Activated T-cell treated with anti-CD3 and anti-CD28 coated beads, Interleukin-2, amount 50 U/mL, for 48 hours (primary cell): ENCODE data around the gene PPP3CA.

Experiments
- DNase-seq, 2 experiments: peaks; one replicate each; pipeline ENCODE4 v3.0.0-alpha.2; 2020

Gene PPP3CA

GRCh38 chr4:101347267-101347556 is at the start of gene PPP3CA:
Gene PPP3CA (minus strand): TSS chr4:101347526.
- DNase-seq = no peak

- no peak for DNase-seq
These were observed 45.9 kb upstream of the PPP3CA start for GRCh38 chr4:101393256-101393655.

DNA sequence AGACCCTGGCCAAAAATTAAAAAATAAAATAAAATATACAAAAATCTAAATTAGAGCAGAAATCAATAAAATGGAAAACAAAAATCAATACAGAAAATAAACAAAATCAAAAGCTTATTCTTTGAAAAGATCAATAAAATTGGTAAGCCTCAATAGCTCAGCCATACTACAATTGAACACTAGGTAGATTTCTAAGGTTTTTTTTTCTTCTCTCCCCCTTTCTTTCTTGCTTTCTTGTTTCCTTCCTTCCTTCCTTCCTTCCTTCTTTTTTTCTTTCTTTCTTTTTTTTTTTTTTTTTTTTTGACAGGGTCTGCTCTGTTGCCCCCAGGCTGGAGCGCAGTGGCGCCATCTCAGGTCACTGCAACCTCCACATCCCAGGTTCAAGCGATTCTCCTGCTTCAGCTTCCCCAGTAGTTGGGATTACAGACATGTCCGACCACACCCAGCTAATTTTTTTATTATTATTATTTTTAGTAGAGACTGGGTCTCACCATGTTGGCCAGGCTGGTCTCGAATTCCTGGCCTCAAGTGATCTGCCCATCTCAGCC is 23.4 kb upstream of the PPP3CA start:
- DNase-seq = no peak

- no peak for DNase-seq
These were observed 19.9 kb upstream of the PPP3CA start for GRCh38 chr4:101367201-101367600.

DNA sequence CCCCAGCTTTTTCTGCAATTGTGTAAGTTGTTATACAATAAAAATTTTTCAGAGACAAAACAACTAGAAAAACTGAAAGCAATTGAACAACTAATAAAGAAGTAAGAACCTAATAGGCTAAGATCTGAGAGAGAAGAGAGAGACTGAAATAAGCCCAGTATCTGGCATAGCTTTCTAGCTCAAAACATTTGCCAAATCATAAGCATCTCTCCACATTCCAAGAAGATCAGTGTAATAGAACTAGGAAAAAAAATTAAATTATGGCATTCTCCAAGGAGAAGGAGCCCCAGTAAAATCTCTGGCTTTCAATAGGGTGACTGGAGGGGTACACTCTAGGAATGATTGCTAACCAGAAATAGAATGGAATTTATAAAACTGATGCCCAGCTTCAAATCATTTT is 19.0 kb upstream of the PPP3CA start:
- DNase-seq = no peak

DNA sequence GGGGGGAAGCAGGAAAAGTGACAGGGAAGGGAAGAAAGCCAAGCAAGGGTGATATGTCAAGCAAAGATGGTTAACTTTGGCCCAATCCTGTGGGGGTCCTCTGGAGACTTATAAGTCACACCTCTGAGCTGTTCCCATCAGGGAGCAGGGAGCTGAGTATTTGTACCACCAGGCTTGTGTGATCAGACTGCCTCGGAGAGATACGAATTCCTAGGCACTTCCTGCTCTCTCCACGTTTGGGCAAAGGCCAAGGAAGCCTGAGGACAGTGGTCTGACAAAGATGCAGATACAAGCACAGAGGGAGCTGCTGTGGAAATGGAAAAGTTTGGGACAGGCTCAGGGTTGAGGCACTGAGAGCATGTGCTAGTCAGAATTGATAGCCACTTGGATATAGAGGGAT is 10.4 kb upstream of the PPP3CA start:
- no peak for DNase-seq

GRCh38 chr4:101356928-101357327 is 9.6 kb upstream of the PPP3CA start:
- no peak for DNase-seq

DNA sequence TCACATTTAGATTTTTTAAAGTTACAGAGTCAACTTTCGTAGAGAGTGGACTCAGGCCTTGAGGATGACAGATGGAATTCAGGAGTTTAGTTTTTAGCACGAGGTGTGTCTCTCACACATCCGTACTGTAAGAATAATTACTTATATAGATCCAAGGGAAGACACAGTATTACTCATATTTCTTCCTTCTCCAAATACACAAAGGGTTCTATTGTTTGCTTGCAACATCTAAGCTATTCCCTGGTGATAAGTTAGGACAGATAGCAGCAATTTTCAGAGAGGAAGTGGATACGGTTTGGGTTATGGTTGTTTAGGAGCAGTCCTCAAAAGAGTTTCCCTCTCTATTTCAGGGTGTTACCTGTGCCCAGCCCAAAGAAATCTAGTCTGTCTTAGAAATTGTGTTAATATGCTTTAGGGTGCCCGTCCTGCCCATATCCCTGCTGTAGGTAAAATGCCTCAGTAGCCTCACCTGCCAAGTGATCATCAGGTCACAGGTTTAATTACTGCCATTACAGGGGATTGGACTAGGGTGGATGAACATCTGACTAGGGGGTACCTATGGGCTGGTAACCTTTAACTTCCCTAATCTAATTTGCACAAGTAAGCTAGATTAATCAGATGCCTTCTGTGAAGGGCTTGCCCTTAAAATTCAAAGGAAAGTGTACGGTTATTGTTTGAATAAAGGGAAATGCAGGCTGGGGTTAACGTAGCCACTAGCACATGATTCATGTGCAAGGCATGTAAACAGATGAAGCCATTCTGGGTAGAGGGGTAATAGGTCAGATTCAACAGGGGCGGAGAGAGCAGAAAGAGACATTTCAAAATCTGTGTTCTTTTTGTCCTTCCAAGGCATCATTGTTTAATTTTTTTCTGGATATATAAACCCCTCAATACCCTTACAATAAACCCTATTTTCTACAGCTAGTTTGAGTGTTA is 8.7 kb upstream of the PPP3CA start:
- no peak for DNase-seq

DNA sequence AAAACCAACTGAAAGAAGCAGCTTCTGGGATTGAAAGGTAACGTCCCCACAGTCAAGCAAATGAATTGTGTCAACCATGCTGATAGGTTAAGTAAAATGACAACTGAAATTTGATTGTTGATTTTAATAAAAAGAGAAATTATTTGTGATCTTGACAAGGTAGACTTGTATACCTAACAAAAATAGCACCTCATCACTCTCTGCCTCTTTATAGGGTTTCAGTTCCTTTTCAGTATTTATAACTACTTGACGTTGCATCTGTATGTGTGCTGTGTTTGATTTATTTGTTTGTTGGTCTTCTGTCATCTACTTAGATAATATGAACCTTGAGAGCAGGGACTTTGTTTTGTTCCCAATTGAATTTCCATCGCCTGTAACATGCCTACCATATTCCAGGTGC is 7.9 kb upstream of the PPP3CA start:
- DNase-seq = no peak

DNA sequence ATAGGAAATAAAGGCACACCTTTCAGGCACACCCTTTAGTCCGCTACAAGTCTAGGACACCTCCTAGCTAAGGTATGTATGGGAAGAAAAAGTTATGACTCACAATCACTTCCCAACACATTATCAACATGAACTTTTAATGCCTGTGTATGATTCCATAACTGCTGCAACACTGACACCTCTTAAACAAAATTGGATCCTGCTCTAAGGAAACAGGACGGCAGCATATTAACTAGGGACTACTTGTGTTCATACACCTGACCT is 2.4 kb upstream of the PPP3CA start:
- no peak for DNase-seq

DNA sequence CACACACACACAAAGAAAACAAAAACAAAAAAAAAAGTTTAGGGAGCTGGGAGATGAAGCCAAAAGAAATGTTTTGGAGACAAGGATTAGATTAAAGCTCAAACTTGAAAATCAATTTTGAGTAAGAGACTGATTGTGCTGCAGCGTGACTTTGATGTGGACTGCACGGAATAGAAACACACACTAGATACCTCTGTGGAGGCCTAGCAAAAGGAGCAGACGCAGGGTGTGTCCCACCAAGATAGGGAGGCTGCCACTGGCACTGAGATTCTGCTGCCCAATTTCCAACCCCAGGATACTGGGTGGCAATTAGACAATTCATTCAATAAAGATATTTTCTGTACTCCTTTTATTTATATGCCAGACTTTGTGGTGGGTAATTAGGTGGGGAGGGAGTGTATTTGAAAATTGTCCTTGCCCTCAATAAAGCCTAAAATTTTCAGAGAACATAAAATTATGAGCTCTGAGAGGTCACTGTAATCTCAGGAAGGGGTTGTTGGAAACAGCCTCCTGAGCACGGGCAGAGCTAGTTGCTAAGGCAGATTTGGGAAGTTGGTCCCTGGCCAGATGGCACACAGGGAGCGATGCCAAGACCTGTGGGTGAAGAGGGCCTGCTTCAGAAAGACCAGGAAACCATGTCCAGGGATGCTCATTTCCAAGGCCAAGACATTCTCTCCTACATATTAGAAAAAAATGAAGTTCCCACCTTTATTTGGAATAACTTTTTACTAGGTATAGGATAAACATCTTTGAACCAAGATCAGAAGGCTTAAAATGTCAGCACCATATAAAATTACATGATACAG is 1.9 kb upstream of the PPP3CA start:
- no peak for DNase-seq

DNA sequence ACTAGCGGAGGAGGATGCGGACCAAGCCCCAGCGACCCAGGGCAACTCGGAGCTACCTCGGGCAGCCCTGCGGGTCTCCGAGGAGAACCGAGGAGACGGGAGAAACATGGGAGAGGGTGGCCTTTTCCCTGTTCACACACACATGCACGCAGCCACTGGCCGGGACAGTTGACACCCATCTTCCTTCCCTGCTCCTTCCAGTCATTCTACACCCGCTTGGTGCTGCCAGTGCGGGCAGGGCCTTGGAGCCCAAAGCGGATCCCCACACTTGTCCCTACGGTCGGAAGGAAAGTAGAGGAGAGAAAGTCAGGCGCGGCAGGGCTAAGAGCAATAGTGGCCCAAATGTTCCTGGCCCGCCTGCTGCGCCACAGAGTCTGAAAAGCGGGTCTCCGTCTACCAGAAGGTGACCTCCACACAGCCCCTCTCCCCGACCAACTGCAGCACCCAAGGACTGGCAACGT is 1.1 kb upstream of the PPP3CA start:
- DNase-seq = no peak

DNA sequence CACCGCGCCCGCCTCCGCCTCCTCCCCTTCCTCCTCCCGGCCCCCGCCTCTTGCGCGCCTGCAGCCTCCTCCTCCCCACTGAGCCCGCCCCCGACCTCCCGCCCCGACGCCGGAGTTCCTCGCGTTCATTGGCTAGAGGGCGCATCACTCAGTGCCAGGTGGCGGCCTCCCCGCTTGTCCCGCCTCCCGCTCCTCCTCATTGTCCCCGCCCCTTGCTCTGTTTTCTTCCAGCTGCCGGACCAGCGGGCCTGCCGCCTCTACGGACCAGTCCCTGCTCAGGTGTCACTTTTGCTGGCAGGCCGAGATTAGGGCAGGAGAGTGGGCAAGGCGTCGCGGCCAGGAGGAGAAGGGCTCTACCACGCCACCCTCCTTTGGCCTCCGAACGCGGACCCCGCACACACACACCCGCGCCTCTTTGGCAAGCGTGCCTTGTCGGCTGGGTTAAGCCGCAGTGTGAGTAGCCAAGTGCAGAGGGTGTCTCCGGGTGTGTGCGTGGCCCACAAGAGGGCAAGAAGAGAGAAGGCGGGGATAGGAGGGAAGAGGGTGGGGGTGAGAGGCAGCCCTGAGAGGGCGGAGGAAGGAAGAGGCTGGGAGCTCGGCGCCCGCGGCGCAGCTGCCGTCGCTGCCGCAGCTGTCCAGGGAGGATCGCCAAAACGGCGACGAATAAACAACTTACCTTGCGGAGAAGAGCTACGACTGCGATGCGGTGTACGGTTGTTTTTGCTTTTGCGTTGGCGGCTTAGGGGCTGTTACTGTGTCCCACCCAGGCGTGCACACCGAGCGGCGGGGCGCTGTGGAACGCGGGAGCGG is 436 bp upstream of the PPP3CA start:
- peak; percentile 99 to 100 for DNase-seq

- DNase-seq = no peak
These were observed 717 bp downstream of the PPP3CA start for GRCh38 chr4:101346351-101347266.

DNA sequence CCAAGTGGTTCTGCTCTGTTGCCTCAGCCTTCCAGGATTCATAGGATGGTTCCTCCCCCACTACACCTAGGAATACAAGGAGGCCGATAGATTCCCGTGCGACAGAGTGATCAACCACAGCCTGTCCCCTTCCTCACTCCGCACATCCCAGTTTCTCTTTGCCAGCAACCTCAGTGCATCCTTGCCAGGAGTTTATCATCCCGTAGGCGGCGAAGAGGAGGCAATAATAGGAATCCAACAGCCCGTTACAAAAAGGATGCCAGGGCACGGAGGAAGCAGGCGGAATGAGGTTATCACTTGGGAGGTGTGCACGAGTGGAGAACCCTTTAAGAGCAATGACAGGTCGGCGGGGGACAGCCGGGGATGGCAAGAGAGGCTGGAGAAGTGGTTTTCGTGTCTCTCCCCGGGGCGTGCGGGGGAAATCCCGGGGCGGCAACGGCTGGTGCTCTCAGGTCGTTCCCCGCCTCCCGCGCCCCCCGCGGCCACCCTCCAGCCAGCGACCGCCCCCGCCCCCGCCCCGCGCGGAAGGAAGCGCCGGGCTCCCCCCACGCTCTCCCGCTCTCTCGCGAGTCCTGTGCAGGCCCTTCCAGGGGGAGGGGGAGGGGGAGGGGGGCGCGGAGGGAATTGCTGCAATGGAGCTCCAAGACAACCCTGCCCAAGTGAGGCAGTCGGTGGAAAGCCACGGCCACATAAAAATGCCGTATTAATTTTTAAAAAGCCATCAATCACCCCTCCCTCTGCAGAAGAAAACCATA is 1.6 kb downstream of the PPP3CA start:
- peak; percentile 51 to 62 for DNase-seq

DNA sequence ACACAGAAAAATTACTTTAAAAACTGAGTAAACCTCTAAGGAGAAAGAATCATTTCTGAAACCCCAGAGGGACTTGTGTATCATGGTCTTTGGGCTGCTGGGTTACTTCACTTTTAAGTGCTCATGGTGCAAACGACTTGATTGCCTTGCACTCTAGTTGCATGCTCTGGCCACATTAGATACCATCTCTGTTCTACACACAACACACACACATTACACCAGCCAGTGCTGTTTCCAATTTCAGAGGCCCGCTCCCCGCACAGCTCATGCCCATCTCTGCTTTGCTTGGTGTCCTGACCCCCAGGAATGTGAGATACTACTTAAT is 2.1 kb downstream of the PPP3CA start:
- DNase-seq = peak; percentile 32 to 36

DNA sequence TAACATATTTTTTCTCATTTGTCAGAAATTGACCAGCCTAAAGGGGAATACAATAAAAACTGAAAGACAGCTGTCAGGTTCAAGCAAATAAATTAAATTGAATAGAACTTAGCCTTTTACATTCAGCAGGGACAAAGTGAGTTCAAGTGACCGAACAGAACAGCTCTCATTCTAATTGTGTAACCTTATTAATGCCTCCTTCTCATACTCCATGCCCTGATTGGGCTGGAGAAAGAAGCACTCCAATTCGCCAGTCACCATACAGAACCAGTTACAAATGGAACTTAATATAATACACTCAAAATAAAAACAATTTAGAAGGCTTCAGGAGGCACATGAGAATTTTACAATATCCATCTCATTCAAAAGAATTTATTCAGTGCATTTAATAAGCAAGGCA is 8.0 kb downstream of the PPP3CA start:
- no peak for DNase-seq

DNA sequence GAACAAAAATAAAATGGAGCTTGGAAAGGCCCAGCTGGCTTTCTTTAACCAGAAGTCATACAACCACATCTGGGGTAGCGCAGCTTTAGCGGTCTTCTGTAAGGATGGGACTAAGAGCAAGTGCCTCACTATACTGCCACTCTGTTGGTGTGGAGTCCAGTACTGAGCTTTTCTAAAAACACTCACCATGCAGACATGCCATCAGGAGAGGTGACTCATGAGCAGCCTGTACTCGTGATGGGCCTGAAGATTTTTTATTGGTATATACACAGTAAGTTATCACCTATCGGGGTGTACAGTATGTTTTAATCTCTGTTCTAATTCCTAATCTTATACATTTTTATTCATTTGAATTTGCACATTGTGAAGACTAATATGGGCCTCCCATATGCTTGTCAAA is 9.6 kb downstream of the PPP3CA start:
- no peak for DNase-seq

- DNase-seq = no peak
These were observed 12.3 kb downstream of the PPP3CA start for GRCh38 chr4:101334963-101335572.

DNA sequence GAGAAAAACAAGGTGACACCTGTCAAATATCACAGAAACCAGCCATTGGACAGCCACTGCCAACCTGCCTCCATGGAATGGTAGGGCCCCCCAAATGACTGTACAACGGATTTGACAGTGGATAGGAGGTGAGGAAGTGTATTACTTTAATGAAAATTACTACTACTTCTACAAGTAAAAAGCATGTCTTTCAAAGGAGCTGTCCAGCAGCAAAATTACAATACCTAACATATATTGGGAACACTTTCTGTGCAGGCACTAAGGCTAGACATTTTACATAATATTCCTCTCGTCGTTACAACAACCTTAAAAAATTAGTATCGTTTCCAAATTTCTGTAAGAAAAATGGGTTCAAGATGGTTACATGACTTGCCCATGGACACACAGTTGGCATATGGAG is 14.9 kb downstream of the PPP3CA start:
- no peak for DNase-seq

- no peak for DNase-seq
These were observed 16.3 kb downstream of the PPP3CA start for GRCh38 chr4:101331017-101331416.
